NCI-H2227 (cell line): ENCODE data around the gene SLC35F4.
A peak's percentile ranks its signal among the peaks of the same experiment; 100 is the strongest.
"Not testable (repeated sequence)": the region's sequence is repeated elsewhere in the genome, so short reads cannot be mapped to it uniquely, and the experiment has no call there.

Experiments used
- DNase-seq: peaks from one replicate; lab custom pipeline; 2025; ENCODE audit not compliant: unreplicated experiment; lab: John Stamatoyannopoulos, UW

The SLC35F4 gene

GRCh38 chr14:57732463-57733285 lies 133.2 kb downstream of the SLC35F4 start:
- DNase-seq = peak; percentile 36

- no peak for DNase-seq
These were observed 136.4 kb downstream of the SLC35F4 start for GRCh38 chr14:57729208-57730187.

- DNase-seq = no peak
These were observed 140.4 kb downstream of the SLC35F4 start for GRCh38 chr14:57725399-57726077.

DNA sequence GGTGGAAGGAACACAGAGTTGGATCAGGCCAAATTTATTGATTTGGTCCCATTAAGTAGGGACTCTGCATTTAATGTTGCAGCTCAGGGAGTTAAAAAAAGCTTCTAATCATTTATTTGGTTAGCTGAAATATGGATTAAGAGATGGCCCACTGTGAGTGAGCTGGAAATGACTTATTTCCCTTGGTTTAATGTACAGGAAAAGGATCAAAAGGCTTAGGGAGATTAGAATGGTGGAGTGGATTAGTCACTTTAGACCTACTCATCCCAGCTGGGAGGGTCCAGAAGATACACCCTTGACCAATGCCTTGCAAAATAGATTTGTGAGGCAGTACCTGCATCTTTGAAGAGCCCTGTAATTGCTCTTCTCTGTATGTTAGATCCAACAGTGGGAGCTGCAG lies 143.8 kb downstream of the SLC35F4 start:
- DNase-seq = not testable (repeated sequence)

DNA sequence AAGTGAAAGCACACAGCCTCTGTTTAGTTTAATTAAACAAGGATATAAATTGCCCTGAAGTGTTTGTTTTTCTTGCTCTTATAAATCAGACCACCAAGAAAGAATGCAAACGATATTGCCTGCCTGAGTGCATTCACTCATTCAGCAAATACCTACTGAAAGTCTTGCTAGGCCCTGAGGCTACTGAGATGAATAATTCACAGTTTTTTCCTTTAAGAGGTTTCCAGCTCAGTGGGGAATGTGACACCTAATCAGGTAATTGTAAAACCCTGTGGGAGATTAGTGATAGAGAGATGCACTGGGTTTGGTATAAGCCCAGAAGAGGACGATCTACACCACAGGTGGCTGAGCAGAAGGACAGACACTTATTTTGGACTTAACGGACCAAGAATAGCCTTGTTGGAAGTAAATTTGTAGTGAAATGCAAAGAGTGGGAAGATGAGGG lies 151.4 kb downstream of the SLC35F4 start:
- no peak for DNase-seq

DNA sequence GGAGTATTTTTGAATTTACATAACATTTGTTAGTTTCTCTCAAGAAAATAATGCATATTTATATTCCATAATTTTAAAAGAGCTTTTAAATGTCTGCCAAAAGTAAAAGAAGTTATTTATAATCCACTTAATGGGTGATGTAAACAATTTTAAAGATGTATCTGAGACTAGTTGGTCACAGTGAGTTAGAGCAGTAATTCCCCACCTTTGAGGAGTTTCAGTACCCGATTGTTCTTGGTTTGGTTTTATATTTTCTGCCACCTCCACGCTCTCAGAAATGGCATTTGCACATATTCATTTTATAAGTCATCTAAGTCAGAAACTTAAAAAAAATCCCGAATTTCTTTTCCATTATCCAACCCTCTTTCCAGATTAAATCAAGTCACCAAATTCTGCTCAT lies 153.2 kb downstream of the SLC35F4 start:
- DNase-seq = no peak

DNA sequence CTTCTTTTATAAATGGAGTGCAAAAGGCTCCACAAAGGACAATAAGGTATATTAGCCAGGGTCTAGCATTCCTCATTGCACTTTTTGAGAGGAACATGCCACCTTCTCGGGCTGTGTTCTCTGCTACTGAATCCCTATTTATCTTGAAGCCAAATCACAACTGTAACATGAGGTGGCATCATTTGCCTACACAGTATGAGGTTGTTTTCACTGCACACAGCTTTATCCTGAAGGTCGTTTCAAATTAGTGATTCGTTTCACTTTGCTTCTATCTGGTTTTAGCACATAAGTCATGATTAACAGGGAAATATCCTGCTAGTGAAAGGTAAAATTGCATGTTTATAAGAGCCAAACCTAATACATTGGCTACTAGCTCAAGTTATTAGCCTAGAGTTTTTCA lies 153.8 kb downstream of the SLC35F4 start:
- no peak for DNase-seq

- DNase-seq = no peak
These were observed 156.0 kb downstream of the SLC35F4 start for GRCh38 chr14:57709909-57710308.

DNA sequence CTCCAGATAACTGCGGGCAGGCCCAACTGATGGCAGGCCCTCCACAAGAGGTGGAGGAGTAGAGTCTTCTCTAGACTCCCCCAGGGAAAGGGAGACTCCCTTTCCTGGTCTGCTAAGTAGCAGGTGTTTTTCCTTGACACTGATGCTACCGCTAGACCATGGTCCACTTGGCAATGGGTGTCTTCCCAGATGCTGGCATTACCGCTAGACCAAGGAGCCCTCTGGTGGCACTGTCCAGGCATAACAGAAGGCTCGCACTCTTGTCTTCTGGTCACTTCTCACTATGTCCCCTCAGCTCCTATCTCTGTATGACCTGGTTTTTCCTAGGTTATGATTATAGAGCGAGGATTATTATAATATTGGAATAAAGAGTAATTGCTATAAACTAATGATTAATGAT lies 156.8 kb downstream of the SLC35F4 start:
- DNase-seq = not testable (repeated sequence)

DNA sequence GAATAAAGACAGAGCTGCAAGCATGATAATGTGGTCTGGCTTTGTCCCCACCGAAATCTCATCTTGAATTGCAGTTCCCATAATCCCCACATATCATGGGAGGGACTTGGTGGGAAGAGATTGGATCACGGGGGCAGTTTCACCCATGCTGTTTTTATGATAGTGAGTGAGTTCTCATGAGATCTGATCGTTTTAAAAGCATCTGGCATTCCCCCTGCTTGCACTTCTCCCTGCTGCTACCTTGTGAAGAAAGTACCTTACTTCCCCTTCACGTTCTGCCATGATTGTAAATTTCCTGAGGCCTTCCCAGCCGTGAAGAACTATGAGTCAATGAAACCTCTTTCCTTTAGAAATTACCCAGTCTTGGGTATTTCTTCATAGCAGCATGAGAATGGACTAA lies 158.7 kb downstream of the SLC35F4 start:
- no peak for DNase-seq

- DNase-seq = peak; percentile 12
These were observed 161.1 kb downstream of the SLC35F4 start for GRCh38 chr14:57704763-57705162.

- DNase-seq = no peak
These were observed 165.9 kb downstream of the SLC35F4 start for GRCh38 chr14:57699947-57700346.

- peak; percentile 28 for DNase-seq
These were observed 173.2 kb downstream of the SLC35F4 start for GRCh38 chr14:57692671-57693070.

- DNase-seq = peak; percentile 37
These were observed 178.5 kb downstream of the SLC35F4 start for GRCh38 chr14:57687416-57687815.

DNA sequence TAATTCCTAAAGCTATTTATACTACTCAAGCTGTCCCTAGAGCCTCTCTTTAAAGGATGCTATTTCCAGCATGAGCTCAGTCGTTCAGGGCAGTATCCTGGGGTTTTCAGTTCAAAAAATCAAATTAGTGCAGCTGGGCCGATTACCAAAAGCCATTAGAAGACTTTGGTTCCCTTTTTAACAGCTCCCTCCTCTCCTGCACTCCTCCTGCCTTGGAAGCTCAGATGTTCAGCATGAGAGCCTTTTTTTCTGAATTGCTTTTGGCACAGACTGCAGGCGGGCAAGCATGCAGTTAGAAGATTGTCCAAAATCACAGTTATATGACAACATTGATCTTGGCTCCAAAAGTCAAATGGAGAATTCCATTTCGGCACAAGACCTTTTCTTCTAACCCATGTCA lies 179.6 kb downstream of the SLC35F4 start:
- DNase-seq = peak; percentile 61

- no peak for DNase-seq
These were observed 194.9 kb downstream of the SLC35F4 start for GRCh38 chr14:57671021-57671420.

DNA sequence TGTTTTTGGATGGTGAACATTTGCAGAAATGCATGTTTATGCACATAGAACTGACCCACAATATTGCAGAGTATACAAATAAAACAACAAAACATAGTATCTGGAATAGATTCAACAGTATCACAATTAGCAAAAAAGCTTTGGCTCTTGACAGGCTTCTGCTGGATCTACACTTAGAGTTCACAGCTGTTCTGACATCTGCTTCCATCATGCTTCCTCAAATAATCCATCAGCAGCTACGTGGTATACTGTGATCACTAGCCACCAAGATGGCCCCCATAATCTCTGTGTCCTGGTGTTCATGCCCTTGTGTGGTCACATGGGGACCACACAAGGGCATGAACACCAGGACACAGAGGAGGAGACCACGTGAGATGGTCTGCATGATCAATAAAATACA lies 205.7 kb downstream of the SLC35F4 start:
- no peak for DNase-seq

- DNase-seq = no peak
These were observed 206.8 kb downstream of the SLC35F4 start for GRCh38 chr14:57659052-57659451.

- DNase-seq = no peak
These were observed 208.4 kb downstream of the SLC35F4 start for GRCh38 chr14:57657487-57657886.

- no peak for DNase-seq
These were observed 209.0 kb downstream of the SLC35F4 start for GRCh38 chr14:57656853-57657252.

- DNase-seq = no peak
These were observed 213.1 kb downstream of the SLC35F4 start for GRCh38 chr14:57652769-57653168.
